ENCODE results near the gene SARDH.

- TF ChIP-seq EZH2 (IDR thresholded peaks at IDR 0.05; ENCODE audit: low read length), result no peak
- TF ChIP-seq, protein P1, sequence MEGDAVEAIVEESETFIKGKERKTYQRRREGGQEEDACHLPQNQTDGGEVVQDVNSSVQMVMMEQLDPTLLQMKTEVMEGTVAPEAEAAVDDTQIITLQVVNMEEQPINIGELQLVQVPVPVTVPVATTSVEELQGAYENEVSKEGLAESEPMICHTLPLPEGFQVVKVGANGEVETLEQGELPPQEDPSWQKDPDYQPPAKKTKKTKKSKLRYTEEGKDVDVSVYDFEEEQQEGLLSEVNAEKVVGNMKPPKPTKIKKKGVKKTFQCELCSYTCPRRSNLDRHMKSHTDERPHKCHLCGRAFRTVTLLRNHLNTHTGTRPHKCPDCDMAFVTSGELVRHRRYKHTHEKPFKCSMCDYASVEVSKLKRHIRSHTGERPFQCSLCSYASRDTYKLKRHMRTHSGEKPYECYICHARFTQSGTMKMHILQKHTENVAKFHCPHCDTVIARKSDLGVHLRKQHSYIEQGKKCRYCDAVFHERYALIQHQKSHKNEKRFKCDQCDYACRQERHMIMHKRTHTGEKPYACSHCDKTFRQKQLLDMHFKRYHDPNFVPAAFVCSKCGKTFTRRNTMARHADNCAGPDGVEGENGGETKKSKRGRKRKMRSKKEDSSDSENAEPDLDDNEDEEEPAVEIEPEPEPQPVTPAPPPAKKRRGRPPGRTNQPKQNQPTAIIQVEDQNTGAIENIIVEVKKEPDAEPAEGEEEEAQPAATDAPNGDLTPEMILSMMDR (optimal IDR thresholded peaks at IDR 0.05 in 1 of 3, IDR thresholded peaks at IDR 0.05 in 1 of 3, conservative IDR thresholded peaks at IDR 0.05 in 1 of 3; ENCODE audit: extremely low read depth in 1 of 3, insufficient read depth in 2 of 3, low read length in 3 of 3), result no peak
Measured at GRCh38 chr9:133737774-133738639, at the start of gene SARDH.

All from keratinocyte (primary cell).